Adrenal gland (tissue), 12 donors: ENCODE data around the gene TAOK2. TPM values are rescaled to one million over a fixed set of nuclear protein-coding genes. Genes with fewer than 3 reads are reported as not detected.

Experiments
- DNase-seq, 7 donors: peaks; one replicate each; pipeline ENCODE4 v3.0.0-alpha.2; 2019 to 2020
- H3K27ac ChIP-seq, 5 donors: fragments of 200-600 bp; sonication (generic) in 4 of 5; 1 replicate in 3 of 5; 2 replicates in 2 of 5; pipeline versions ENCODE4 v1.5.1 to v1.8.0; 2016 to 2020; ENCODE audit warnings: mild to moderate bottlenecking in 1 of 5
- H3K27me3 ChIP-seq: fragments of 200-600 bp; 2 replicates; pipeline ENCODE4 v1.8.0; 2021
- H3K36me3 ChIP-seq, 2 donors: fragments of 200-600 bp; replicated peaks in 1 of 2; 1 replicate in 1 of 2; 2 replicates in 1 of 2; pipeline versions ENCODE4 v1.5.1 to v1.8.0; 2018 to 2022
- H3K4me1 ChIP-seq, 2 donors: fragments of 200-600 bp; replicated peaks in 1 of 2; 1 replicate in 1 of 2; 2 replicates in 1 of 2; pipeline versions ENCODE4 v1.5.1 to v1.8.0; 2018 to 2021
- H3K4me3 ChIP-seq, 4 donors: fragments of 200-600 bp; sonication (generic) in 3 of 4; one replicate each; pipeline ENCODE4 v1.5.1; 2016 to 2018
- H3K9me3 ChIP-seq, 3 donors: fragments of 200-600 bp; sonication (generic) in 1 of 3; replicated peaks in 1 of 3; 1 replicate in 2 of 3; 2 replicates in 1 of 3; pipeline versions ENCODE4 v1.5.1 to v1.8.0; 2016 to 2021
- CTCF ChIP-seq, 6 experiments: fragments of 450-650 bp in 4 of 6; fragments of 200-600 bp in 2 of 6; sonication (generic) in 1 of 6; IDR thresholded peaks; 1 replicate in 5 of 6; 2 replicates in 1 of 6; pipeline versions ENCODE4 v1.5.1 to v1.8.0; 2016 to 2021; ENCODE audit warnings: antibody characterized with exemption in 6 of 6, mild to moderate bottlenecking in 2 of 6, moderate library complexity in 1 of 6
- POLR2A ChIP-seq, 2 donors: fragments of 450-650 bp; IDR thresholded peaks; one replicate each; pipeline ENCODE4 v1.6.1; 2017; ENCODE audit warnings: antibody characterized with exemption in 2 of 2, mild to moderate bottlenecking in 2 of 2, moderate library complexity in 1 of 2
- WGBS, 4 donors: extraction: QIAGEN DNeasy Blood & Tissue Kit in 2 of 4; methylation state at CpG; one replicate each; pipeline versions ENCODE4 v1.1.5 to v1.1.7; 2013 to 2017; 5-methylcytosine and 5-hydroxymethylcytosine counted together
- intact Hi-C, 2 donors: fragments of 100-400 bp; cut with DNase I; formaldehyde crosslinking; loops; one replicate each; pipeline versions ENCODE4 v1.14.1 to v1.15.0; 2022 to 2023
- polyA plus RNA-seq, 3 donors: library from polyadenylated mRNA; stranded (reverse); fragments of 200-250 nt in 2 of 3; fragments of 350-450 nt in 1 of 3; fragmentation: Illumina TruSeq in 1 of 3; extraction: RNeasy Lipid Tissue Mini Kit (QIAGEN cat#74804) in 1 of 3; gene quantifications; one replicate each; pipeline ENCODE4 v1.2.3, GENCODE V29; 2013 to 2014
- total RNA-seq, 9 donors: library from RNA; depleted of rRNA in 4 of 9; stranded (reverse); fragments of >200 nt in 4 of 9; fragments of 120-200 nt in 1 of 9; fragmentation: NEBNext Ultra II Directional in 1 of 9; extraction: Animal tissue kit (Norgen Biotek cat#: 25700) in 1 of 9; gene quantifications; one replicate each; pipeline versions ENCODE4 v1.1.0 to v1.2.4, GENCODE V29; 2013 to 2023
- donor health status: healthy with polysubstance abuse.
- donor health status: Bipolar disorder and iron deficiency.
- donor health status: DM: yes; HTN: yes; CAD: no.
- donor health status: DM: no; HTN: no; CAD: no.
- donor health status: DM: no; HTN: no; CAD: no.
- donor health status: DM: yes; HTN: yes; CAD: no.

The TAOK2 gene
- total and polyA plus RNA-seq, 12 donors: 36.6 to 135 (median 72.3) TPM

- Histone ChIP-seq H3K36me3 (peaks cover 0 to 38% of the 10 kb centered on the region in 2 donors), H3K4me3 (peak overlapping the region in 3 of 4 donors; percentile 44 to 83 (median 58)), H3K27me3 (no peaks in the 10 kb centered on the region), H3K4me1 (peaks cover 17 to 24% of the 10 kb centered on the region in 2 donors), H3K9me3 (no peaks in the 10 kb centered on the region), H3K27ac (peak overlapping the region in 4 of 5 donors; percentile 84 to 97 (median 96))
- intact Hi-C loops: loop anchor here in 1 of 2 donors (10.0 kb wide), 1 partner anchor 70 kb away; the partner anchor contains the start of gene KCTD13
- TF ChIP-seq CTCF (IDR thresholded peaks at IDR 0.05) (no peak), POLR2A (IDR thresholded peaks at IDR 0.05) (no peak)
- peak in 4 of 7 donors; percentile 27 to 63 (median 54) for DNase-seq
- 14 to 22% (median 15%) methylated on average over 15 to 24 of the region's 24 CpGs for WGBS, 4 donors
These were observed 21.1 kb downstream of the TAOK2 start for GRCh38 chr16:29994600-29995323.

- H3K9me3 ChIP-seq: no peaks in the 10 kb centered on the region
- H3K4me1 ChIP-seq: peaks cover 17 to 24% of the 10 kb centered on the region in 2 donors
- intact Hi-C loops: loop anchor here in 1 of 2 donors (10.0 kb wide), 1 partner anchor 71 kb away; the partner anchor contains the start of gene KCTD13
- H3K27ac ChIP-seq: peak within 1 kb of the TSS; percentile 82 to 97 (median 94)
- H3K4me3 ChIP-seq: peak within 1 kb of the TSS; percentile 30 to 83 (median 51)
- WGBS, 4 donors: 0 to 1% (median 0%) methylated on average over 29 to 53 of the region's 53 CpGs
- no peaks in the 10 kb centered on the region for H3K27me3 ChIP-seq
- H3K36me3 ChIP-seq: peaks cover 0 to 32% of the 10 kb centered on the region in 2 donors
- peak; percentile 82 to 93 (median 90) for DNase-seq
- TF ChIP-seq CTCF (IDR thresholded peaks at IDR 0.05): no peak
- TF ChIP-seq POLR2A (IDR thresholded peaks at IDR 0.05): no peak
These were observed 21.7 kb downstream of the TAOK2 start, which contains the start of gene HIRIP3 for GRCh38 chr16:29995324-29995910. Gene HIRIP3 (minus strand): TSS chr16:29995617. CDS start chr16:29995605, 12 bp downstream.

- WGBS, 4 donors: 0% methylated on average over 26 to 65 of the region's 65 CpGs
- peak; percentile 98 to 99 (median 99) for DNase-seq
- TF ChIP-seq POLR2A (IDR thresholded peaks at IDR 0.05): peak in 1 of 2 donors; percentile 65
- TF ChIP-seq CTCF (IDR thresholded peaks at IDR 0.05): no peak
- intact Hi-C loops: loop anchor here in 1 of 2 donors (10.0 kb wide), 1 partner anchor 71 kb away; the partner anchor contains the start of gene KCTD13
- Histone ChIP-seq H3K4me3 (peak within 1 kb of the TSS; percentile 30 to 83 (median 51)), H3K27me3 (no peaks in the 10 kb centered on the region), H3K4me1 (peaks cover 17 to 24% of the 10 kb centered on the region in 2 donors), H3K9me3 (no peaks in the 10 kb centered on the region), H3K36me3 (peaks cover 0 to 29% of the 10 kb centered on the region in 2 donors), H3K27ac (peak within 1 kb of the TSS; percentile 82 to 97 (median 94))
These were observed 22.5 kb downstream of the TAOK2 start, which contains the start of gene INO80E for GRCh38 chr16:29995911-29996765. Gene INO80E (plus strand): TSS chr16:29996241. CDS start chr16:29996311, 70 bp downstream.
